Breast epithelium (tissue), 3 donors: ENCODE results near the gene TENT5A.

Source experiments
- CTCF ChIP-seq, 3 donors: fragments of 450-650 bp; IDR thresholded peaks; one replicate each; pipeline ENCODE4 v1.5.1; 2016 to 2017; ENCODE audit warnings: antibody characterized with exemption in 3 of 3, mild to moderate bottlenecking in 3 of 3, moderate library complexity in 3 of 3
- POLR2A ChIP-seq: fragments of 450-650 bp; IDR thresholded peaks from one replicate; pipeline ENCODE4 v1.6.1; 2016; ENCODE audit warnings: antibody characterized with exemption, mild to moderate bottlenecking, moderate library complexity
- POLR2AphosphoS5 ChIP-seq, 3 donors: sonication (generic); formaldehyde crosslinking; IDR thresholded peaks; one replicate each; pipeline ENCODE4 v1.6.1; 2017; ENCODE audit warnings: antibody characterized with exemption in 3 of 3

DNA sequence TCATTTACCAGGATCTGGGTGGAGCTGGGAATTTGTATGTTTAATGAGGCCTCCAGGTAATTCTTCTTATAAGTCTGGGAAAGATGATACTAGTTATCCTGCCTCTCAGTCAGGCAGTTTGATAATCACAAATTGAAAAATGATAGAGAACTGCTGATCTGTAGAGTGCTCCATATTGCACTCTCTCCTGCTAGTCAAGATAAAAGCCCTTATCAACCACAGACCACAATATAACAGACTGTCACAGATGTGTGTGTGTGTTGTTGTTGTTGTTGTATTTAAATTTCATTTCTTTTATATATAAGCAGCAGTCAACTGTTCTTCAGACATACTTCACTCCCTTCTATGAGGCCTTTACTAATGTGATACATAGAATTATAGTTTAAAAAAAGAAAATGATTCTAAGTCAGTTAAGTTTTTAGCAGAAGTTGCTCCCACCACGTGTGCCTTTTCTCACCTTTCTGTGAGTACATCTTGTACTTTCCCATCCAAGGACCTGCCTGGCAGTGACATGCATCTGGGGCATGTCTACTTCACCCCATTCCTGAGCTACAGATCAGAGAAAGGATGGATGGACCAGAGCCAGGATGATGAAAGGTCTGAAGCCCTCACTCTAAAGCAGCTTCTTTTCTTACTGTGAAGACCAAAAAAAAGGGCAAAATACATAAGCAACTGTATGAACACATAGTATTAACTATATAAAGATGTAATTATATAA is 29.8 kb downstream of the TENT5A start:
- TF ChIP-seq CTCF (IDR thresholded peaks at IDR 0.05) (no peak), POLR2AphosphoS5 (IDR thresholded peaks at IDR 0.05) (no peak), POLR2A (no peak)
